ELF-1 (cell line): Measurements from ENCODE around the gene ACP7.
"Not testable (repeated sequence)": the region's sequence is repeated elsewhere in the genome, so short reads cannot be mapped to it uniquely, and the experiment has no call there.

ENCODE experiments used
- DNase-seq: peaks from one replicate; pipeline ENCODE4 v3.0.0-alpha.2; 2016; ENCODE audit warnings: low read depth, low spot score

ACP7 gene

GRCh38 chr19:39083983-39084731 is at the start of gene ACP7:
Gene ACP7, plus strand, starts transcription at chr19:39084368. Its CDS starts 902 bp downstream, at chr19:39085270.
- DNase-seq: no peak

- DNase-seq: no peak
Observed at GRCh38 chr19:39036581-39036980, 47.6 kb upstream of the ACP7 start.

- no peak for DNase-seq
Observed at GRCh38 chr19:39037194-39037593, 47.0 kb upstream of the ACP7 start.

- DNase-seq: peak; percentile 69
Observed at GRCh38 chr19:39038098-39038497, 46.1 kb upstream of the ACP7 start.

GRCh38 chr19:39045506-39045905 is 38.7 kb upstream of the ACP7 start:
- no peak for DNase-seq

GRCh38 chr19:39046037-39046821 is 37.9 kb upstream of the ACP7 start:
- peak; percentile 54 for DNase-seq

GRCh38 chr19:39047073-39047472 is 37.1 kb upstream of the ACP7 start:
- no peak for DNase-seq

- peak; percentile 73 for DNase-seq
Observed at GRCh38 chr19:39052243-39052746, 31.9 kb upstream of the ACP7 start.

GRCh38 chr19:39052846-39053245 is 31.3 kb upstream of the ACP7 start:
- no peak for DNase-seq

GRCh38 chr19:39053276-39054090 is 30.7 kb upstream of the ACP7 start:
- no peak for DNase-seq

- DNase-seq: no peak
Observed at GRCh38 chr19:39054091-39054470, 30.1 kb upstream of the ACP7 start.

- no peak for DNase-seq
Observed at GRCh38 chr19:39057615-39058014, 26.6 kb upstream of the ACP7 start.

GRCh38 chr19:39059302-39059701 is 24.9 kb upstream of the ACP7 start:
- DNase-seq: no peak

GRCh38 chr19:39060171-39060570 is 24.0 kb upstream of the ACP7 start:
- no peak for DNase-seq

- no peak for DNase-seq
Observed at GRCh38 chr19:39064405-39064804, 19.8 kb upstream of the ACP7 start.

GRCh38 chr19:39065928-39066327 is 18.2 kb upstream of the ACP7 start:
- no peak for DNase-seq

GRCh38 chr19:39067104-39067503 is 17.1 kb upstream of the ACP7 start:
- no peak for DNase-seq

GRCh38 chr19:39068259-39068658 is 15.9 kb upstream of the ACP7 start:
- DNase-seq: not testable (repeated sequence)

- DNase-seq: no peak
Observed at GRCh38 chr19:39070888-39071287, 13.3 kb upstream of the ACP7 start.

- no peak for DNase-seq
Observed at GRCh38 chr19:39074205-39074692, 9.9 kb upstream of the ACP7 start.

- DNase-seq: no peak
Observed at GRCh38 chr19:39074942-39075341, 9.2 kb upstream of the ACP7 start.

- DNase-seq: no peak
Observed at GRCh38 chr19:39077323-39077722, 6.8 kb upstream of the ACP7 start.
